Epidermal melanocyte (primary cell): ENCODE results near the gene SERPINA12.

Experiments used
- DNase-seq: peaks from one replicate; pipeline ENCODE4 v3.0.0; 2011; ENCODE audit warnings: low spot score; ENCODE audit not compliant: insufficient read length

The SERPINA12 gene

GRCh38 chr14:94467728-94468520 is 41.3 kb downstream of the SERPINA12 start:
- no peak for DNase-seq

- no peak for DNase-seq
Observed at GRCh38 chr14:94466706-94467370, 42.4 kb downstream of the SERPINA12 start.

- DNase-seq = no peak
Observed at GRCh38 chr14:94465042-94465441, 44.2 kb downstream of the SERPINA12 start.

- DNase-seq = no peak
Observed at GRCh38 chr14:94464290-94464689, 45.0 kb downstream of the SERPINA12 start.

GRCh38 chr14:94462763-94463572 is 46.3 kb downstream of the SERPINA12 start:
- no peak for DNase-seq

GRCh38 chr14:94462219-94462551 is 47.1 kb downstream of the SERPINA12 start:
- DNase-seq = no peak

GRCh38 chr14:94461526-94462218 is 47.6 kb downstream of the SERPINA12 start:
- DNase-seq = no peak

GRCh38 chr14:94460631-94461416 is 48.4 kb downstream of the SERPINA12 start:
- DNase-seq = no peak

GRCh38 chr14:94458558-94459205 is 50.6 kb downstream of the SERPINA12 start:
- DNase-seq = no peak

- no peak for DNase-seq
Observed at GRCh38 chr14:94458096-94458495, 51.2 kb downstream of the SERPINA12 start.

- no peak for DNase-seq
Observed at GRCh38 chr14:94455928-94456327, 53.3 kb downstream of the SERPINA12 start.

- no peak for DNase-seq
Observed at GRCh38 chr14:94451826-94452225, 57.4 kb downstream of the SERPINA12 start.

- no peak for DNase-seq
Observed at GRCh38 chr14:94451091-94451771, 58.0 kb downstream of the SERPINA12 start.

- DNase-seq = no peak
Observed at GRCh38 chr14:94450722-94451090, 58.6 kb downstream of the SERPINA12 start.

GRCh38 chr14:94449930-94450329 is 59.3 kb downstream of the SERPINA12 start:
- DNase-seq = no peak

GRCh38 chr14:94448071-94448808 is 61.0 kb downstream of the SERPINA12 start:
- no peak for DNase-seq

- DNase-seq = no peak
Observed at GRCh38 chr14:94447206-94447605, 62.1 kb downstream of the SERPINA12 start.

- DNase-seq = no peak
Observed at GRCh38 chr14:94446126-94446525, 63.1 kb downstream of the SERPINA12 start.

GRCh38 chr14:94445003-94445402 is 64.3 kb downstream of the SERPINA12 start:
- DNase-seq = no peak
